CD14-positive monocyte (primary cell): ENCODE measurements around the gene GALNT14. TPM values are rescaled to one million over a fixed set of nuclear protein-coding genes. Genes with fewer than 3 reads are reported as not detected.

Experiments used
- DNase-seq, 3 donors: peaks; one replicate each; pipeline ENCODE4 v3.0.0-alpha.2; 2011 to 2022
- H2AFZ ChIP-seq: 2 replicates; pipeline ENCODE4 v1.6.0; 2012; ENCODE audit warnings: mild to moderate bottlenecking, low read depth, low read length, inconsistent platforms; ENCODE audit not compliant: insufficient read depth, poor library complexity, severe bottlenecking
- H3K27ac ChIP-seq, 2 donors: 1 replicate in 1 of 2; 2 replicates in 1 of 2; pipeline ENCODE4 v1.5.1; 2012 to 2013; ENCODE audit warnings: low read length in 2 of 2, control low read depth in 1 of 2, inconsistent platforms in 1 of 2, low read depth in 1 of 2, mild to moderate bottlenecking in 1 of 2
- H3K27me3 ChIP-seq, 2 donors: one replicate each; pipeline versions ENCODE4 v1.6.0 to v1.6.1; 2011 to 2013; ENCODE audit warnings: low read length in 2 of 2; ENCODE audit not compliant: control insufficient read depth in 2 of 2, insufficient read depth in 2 of 2
- H3K36me3 ChIP-seq, 2 donors: replicated peaks in 1 of 2; 1 replicate in 1 of 2; 2 replicates in 1 of 2; pipeline versions ENCODE4 v1.5.1 to v1.6.1; 2012 to 2013; ENCODE audit warnings: low read length in 2 of 2, control low read depth in 1 of 2, inconsistent platforms in 1 of 2, mild to moderate bottlenecking in 1 of 2; ENCODE audit not compliant: insufficient read depth in 2 of 2, control insufficient read depth in 1 of 2
- H3K4me1 ChIP-seq, 2 donors: 1 replicate in 1 of 2; 2 replicates in 1 of 2; pipeline versions ENCODE4 v1.5.1 to v1.6.1; 2012 to 2013; ENCODE audit warnings: low read length in 2 of 2, control low read depth in 1 of 2, inconsistent platforms in 1 of 2, mild to moderate bottlenecking in 1 of 2, moderate library complexity in 1 of 2; ENCODE audit not compliant: insufficient read depth in 2 of 2, control insufficient read depth in 1 of 2
- H3K4me2 ChIP-seq: replicated peaks from 2 replicates; pipeline ENCODE3; 2012; ENCODE audit warnings: low read length, moderate library complexity, mild to moderate bottlenecking; ENCODE audit not compliant: poor library complexity, severe bottlenecking; ENCODE audit errors: extremely low read depth
- H3K4me3 ChIP-seq, 3 experiments: fragments of 200-600 bp in 1 of 3; sonication (generic) in 1 of 3; replicated peaks in 1 of 3; 1 replicate in 2 of 3; 2 replicates in 1 of 3; pipeline ENCODE4 v1.5.1; 2011 to 2013; ENCODE audit warnings: low read length in 3 of 3, mild to moderate bottlenecking in 3 of 3, control low read depth in 2 of 3, low read depth in 2 of 3, inconsistent platforms in 1 of 3, moderate library complexity in 1 of 3
- H3K79me2 ChIP-seq: 2 replicates; pipeline ENCODE4 v1.6.0; 2012; ENCODE audit warnings: mild to moderate bottlenecking, control low read depth, inconsistent platforms, low read length, moderate library complexity; ENCODE audit not compliant: insufficient read depth
- H3K9ac ChIP-seq: 2 replicates; pipeline ENCODE4 v1.6.0; 2017; ENCODE audit warnings: low read length, mild to moderate bottlenecking; ENCODE audit not compliant: insufficient read depth, poor library complexity, severe bottlenecking
- H3K9me3 ChIP-seq, 2 donors: replicated peaks in 1 of 2; 1 replicate in 1 of 2; 2 replicates in 1 of 2; pipeline versions ENCODE4 v1.5.1 to v1.6.1; 2012 to 2013; ENCODE audit warnings: low read length in 2 of 2, control low read depth in 1 of 2; ENCODE audit not compliant: control insufficient read depth in 1 of 2, insufficient read depth in 1 of 2
- H4K20me1 ChIP-seq: 2 replicates; pipeline ENCODE4 v1.6.0; 2012; ENCODE audit warnings: mild to moderate bottlenecking, low read length, control low read depth, moderate library complexity; ENCODE audit not compliant: insufficient read depth
- H3K27ac Mint-ChIP-seq, 7 donors: one replicate each; pipeline ENCODE4 v1.8.0; 2020; ENCODE audit warnings: mild to moderate bottlenecking in 7 of 7, mixed read lengths in 7 of 7, moderate library complexity in 6 of 7, inconsistent platforms in 2 of 7
- H3K27me3 Mint-ChIP-seq, 3 donors: one replicate each; pipeline ENCODE4 v1.8.0; 2021 to 2022; ENCODE audit warnings: low read depth in 3 of 3, mild to moderate bottlenecking in 3 of 3, mixed read lengths in 3 of 3, moderate library complexity in 3 of 3, inconsistent platforms in 1 of 3
- H3K36me3 Mint-ChIP-seq, 2 donors: one replicate each; pipeline ENCODE4 v1.8.0; 2020; ENCODE audit warnings: mixed read lengths in 2 of 2, inconsistent platforms in 1 of 2, mild to moderate bottlenecking in 1 of 2
- H3K4me1 Mint-ChIP-seq: one replicate; pipeline ENCODE4 v1.8.0; 2020; ENCODE audit warnings: mild to moderate bottlenecking, mixed read lengths
- H3K4me3 Mint-ChIP-seq, 2 donors: one replicate each; pipeline ENCODE4 v1.8.0; 2020; ENCODE audit warnings: mild to moderate bottlenecking in 2 of 2, mixed read lengths in 2 of 2, moderate library complexity in 1 of 2
- H3K9me3 Mint-ChIP-seq, 7 donors: one replicate each; pipeline ENCODE4 v1.8.0; 2020 to 2022; ENCODE audit warnings: mixed read lengths in 7 of 7, mild to moderate bottlenecking in 6 of 7, moderate library complexity in 6 of 7, inconsistent platforms in 2 of 7
- WGBS: methylation state at CpG from one replicate; pipeline ENCODE4 v1.1.5; 2013; ENCODE audit warnings: missing lambda C conversion rate; ENCODE audit not compliant: insufficient coverage; 5-methylcytosine and 5-hydroxymethylcytosine counted together
- intact Hi-C, 2 donors: fragments of 100-400 bp; cut with micrococcal nuclease; formaldehyde crosslinking; loops; one replicate each; pipeline versions ENCODE4 v1.15.0 to v1.15.1; 2023
- polyA plus RNA-seq, 3 donors: library from polyadenylated mRNA; depleted of rRNA in 1 of 3; unstranded in 2 of 3; stranded (reverse) in 1 of 3; fragments of 300-500 nt in 2 of 3; fragments of >200 nt in 1 of 3; fragmentation: Illumina TruSeq in 2 of 3; gene quantifications; 1 replicate in 2 of 3; 2 replicates in 1 of 3; pipeline ENCODE4 v1.2.3, GENCODE V29; 2012 to 2021
- TF ChIP-seq, protein P1 (sequence below): fragments of 200-600 bp; IDR thresholded peaks from one replicate; pipeline ENCODE4 v1.8.0; 2022; ENCODE audit warnings: antibody characterized with exemption, mild to moderate bottlenecking

GALNT14 gene
- polyA plus RNA-seq, 3 donors = 0.33 TPM; not detected in 2

DNA sequence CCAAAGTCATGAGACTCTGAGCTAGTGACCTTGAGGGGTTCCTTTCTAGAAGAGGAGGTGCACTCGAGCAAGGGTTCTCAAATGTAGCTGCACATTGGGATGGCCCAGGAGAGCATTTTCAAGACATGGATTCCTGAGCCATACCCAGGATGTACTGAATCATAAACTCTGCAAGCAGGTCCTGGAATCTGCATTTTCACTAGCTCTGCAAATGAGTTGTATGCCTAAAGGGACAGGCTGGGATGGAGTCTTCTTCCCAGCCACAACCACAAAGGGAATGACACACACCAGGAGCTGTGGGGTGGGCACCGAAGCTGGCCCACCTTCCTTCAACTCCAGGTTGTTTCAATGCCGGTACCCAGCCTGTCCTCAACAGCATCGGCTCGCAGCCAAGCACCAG lies 90.6 kb downstream of the GALNT14 start:
- intact Hi-C loops = no loop called here

DNA sequence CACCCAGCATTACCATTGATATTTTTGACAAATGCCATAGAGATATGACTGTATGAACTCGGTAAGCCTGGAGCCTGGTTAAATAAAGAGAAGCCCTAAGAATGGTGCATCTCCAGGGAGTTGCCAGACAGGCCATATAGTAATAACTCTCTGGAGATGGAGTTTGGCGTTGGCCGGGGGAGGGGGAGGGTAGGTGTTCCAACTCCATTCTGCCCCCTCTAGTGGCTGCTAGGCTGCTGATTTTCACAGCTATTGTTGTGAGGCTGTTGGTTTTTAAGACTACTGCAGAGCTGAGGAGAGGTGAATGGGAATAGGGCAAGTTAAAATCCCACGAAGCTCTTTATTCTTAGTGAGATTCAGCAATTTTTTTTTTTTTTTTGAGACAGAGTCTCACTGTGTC lies 99.9 kb downstream of the GALNT14 start:
- no peaks in the 10 kb centered on the region for H3K36me3 ChIP-seq
- DNase-seq = no peak
- H3K27ac Mint-ChIP-seq = no peak overlapping the region
- H3K27ac ChIP-seq = no peak overlapping the region
- peaks cover 18 to 33% (median 28%) of the 10 kb centered on the region in 7 donors for H3K9me3 Mint-ChIP-seq
- H2AFZ ChIP-seq = no peak overlapping the region
- no peaks in the 10 kb centered on the region for H3K27me3 ChIP-seq
- H3K4me1 Mint-ChIP-seq = peaks cover 2% of the 10 kb centered on the region
- no peak overlapping the region for H3K4me3 ChIP-seq
- TF ChIP-seq, protein P1, sequence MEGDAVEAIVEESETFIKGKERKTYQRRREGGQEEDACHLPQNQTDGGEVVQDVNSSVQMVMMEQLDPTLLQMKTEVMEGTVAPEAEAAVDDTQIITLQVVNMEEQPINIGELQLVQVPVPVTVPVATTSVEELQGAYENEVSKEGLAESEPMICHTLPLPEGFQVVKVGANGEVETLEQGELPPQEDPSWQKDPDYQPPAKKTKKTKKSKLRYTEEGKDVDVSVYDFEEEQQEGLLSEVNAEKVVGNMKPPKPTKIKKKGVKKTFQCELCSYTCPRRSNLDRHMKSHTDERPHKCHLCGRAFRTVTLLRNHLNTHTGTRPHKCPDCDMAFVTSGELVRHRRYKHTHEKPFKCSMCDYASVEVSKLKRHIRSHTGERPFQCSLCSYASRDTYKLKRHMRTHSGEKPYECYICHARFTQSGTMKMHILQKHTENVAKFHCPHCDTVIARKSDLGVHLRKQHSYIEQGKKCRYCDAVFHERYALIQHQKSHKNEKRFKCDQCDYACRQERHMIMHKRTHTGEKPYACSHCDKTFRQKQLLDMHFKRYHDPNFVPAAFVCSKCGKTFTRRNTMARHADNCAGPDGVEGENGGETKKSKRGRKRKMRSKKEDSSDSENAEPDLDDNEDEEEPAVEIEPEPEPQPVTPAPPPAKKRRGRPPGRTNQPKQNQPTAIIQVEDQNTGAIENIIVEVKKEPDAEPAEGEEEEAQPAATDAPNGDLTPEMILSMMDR = no peak
- H3K9me3 ChIP-seq = peaks cover 11 to 21% of the 10 kb centered on the region in 2 donors
- 100% methylated on average over 3 of the region's 4 CpGs for WGBS
- H4K20me1 ChIP-seq = no peaks in the 10 kb centered on the region
- no peaks in the 10 kb centered on the region for H3K79me2 ChIP-seq
- no peak overlapping the region for H3K4me3 Mint-ChIP-seq
- H3K36me3 Mint-ChIP-seq = no peaks in the 10 kb centered on the region
- no peaks in the 10 kb centered on the region for H3K4me1 ChIP-seq
- intact Hi-C loops = no loop called here
- H3K9ac ChIP-seq = no peak overlapping the region
- peaks cover 0 to 3% (median 2%) of the 10 kb centered on the region in 3 donors for H3K27me3 Mint-ChIP-seq
- no peak overlapping the region for H3K4me2 ChIP-seq

More for the DNA sequence above, 90.6 kb downstream of the GALNT14 start:
- Histone ChIP-seq H3K79me2 (no peaks in the 10 kb centered on the region), H3K9me3 (no peaks in the 10 kb centered on the region), H3K4me1 (peaks cover 20 to 22% of the 10 kb centered on the region in 2 donors), H4K20me1 (no peaks in the 10 kb centered on the region), H3K4me2 (no peak overlapping the region), H2AFZ (no peak overlapping the region), H3K4me3 (no peak overlapping the region), H3K27me3 (no peaks in the 10 kb centered on the region), H3K36me3 (no peaks in the 10 kb centered on the region), H3K27ac (no peak overlapping the region), H3K9ac (no peak overlapping the region)
- TF ChIP-seq, protein P1 = no peak
- WGBS = 78% methylated on average over 5 of the region's 5 CpGs
- DNase-seq = no peak
- Mint-ChIP-seq H3K4me1 (peaks cover 27% of the 10 kb centered on the region), H3K36me3 (no peaks in the 10 kb centered on the region), H3K9me3 (no peaks in the 10 kb centered on the region), H3K4me3 (no peak overlapping the region), H3K27me3 (peaks cover 0 to 3% (median 0%) of the 10 kb centered on the region in 3 donors), H3K27ac (no peak overlapping the region)
